CD14-positive monocyte (primary cell): ENCODE data around the gene LAX1. TPM values are rescaled to one million over a fixed set of nuclear protein-coding genes. Genes with fewer than 3 reads are reported as not detected.

Experiments
- DNase-seq, 3 donors: peaks; one replicate each; pipeline ENCODE4 v3.0.0-alpha.2; 2011 to 2022
- H2AFZ ChIP-seq: 2 replicates; pipeline ENCODE4 v1.6.0; 2012; ENCODE audit warnings: mild to moderate bottlenecking, low read depth, low read length, inconsistent platforms; ENCODE audit not compliant: insufficient read depth, poor library complexity, severe bottlenecking
- H3K27ac ChIP-seq, 2 donors: 1 replicate in 1 of 2; 2 replicates in 1 of 2; pipeline ENCODE4 v1.5.1; 2012 to 2013; ENCODE audit warnings: low read length in 2 of 2, control low read depth in 1 of 2, inconsistent platforms in 1 of 2, low read depth in 1 of 2, mild to moderate bottlenecking in 1 of 2
- H3K27me3 ChIP-seq, 2 donors: one replicate each; pipeline versions ENCODE4 v1.6.0 to v1.6.1; 2011 to 2013; ENCODE audit warnings: low read length in 2 of 2; ENCODE audit not compliant: control insufficient read depth in 2 of 2, insufficient read depth in 2 of 2
- H3K36me3 ChIP-seq, 2 donors: replicated peaks in 1 of 2; 1 replicate in 1 of 2; 2 replicates in 1 of 2; pipeline versions ENCODE4 v1.5.1 to v1.6.1; 2012 to 2013; ENCODE audit warnings: low read length in 2 of 2, control low read depth in 1 of 2, inconsistent platforms in 1 of 2, mild to moderate bottlenecking in 1 of 2; ENCODE audit not compliant: insufficient read depth in 2 of 2, control insufficient read depth in 1 of 2
- H3K4me1 ChIP-seq, 2 donors: 1 replicate in 1 of 2; 2 replicates in 1 of 2; pipeline versions ENCODE4 v1.5.1 to v1.6.1; 2012 to 2013; ENCODE audit warnings: low read length in 2 of 2, control low read depth in 1 of 2, inconsistent platforms in 1 of 2, mild to moderate bottlenecking in 1 of 2, moderate library complexity in 1 of 2; ENCODE audit not compliant: insufficient read depth in 2 of 2, control insufficient read depth in 1 of 2
- H3K4me2 ChIP-seq: replicated peaks from 2 replicates; pipeline ENCODE3; 2012; ENCODE audit warnings: low read length, moderate library complexity, mild to moderate bottlenecking; ENCODE audit not compliant: poor library complexity, severe bottlenecking; ENCODE audit errors: extremely low read depth
- H3K4me3 ChIP-seq, 3 experiments: fragments of 200-600 bp in 1 of 3; sonication (generic) in 1 of 3; replicated peaks in 1 of 3; 1 replicate in 2 of 3; 2 replicates in 1 of 3; pipeline ENCODE4 v1.5.1; 2011 to 2013; ENCODE audit warnings: low read length in 3 of 3, mild to moderate bottlenecking in 3 of 3, control low read depth in 2 of 3, low read depth in 2 of 3, inconsistent platforms in 1 of 3, moderate library complexity in 1 of 3
- H3K79me2 ChIP-seq: 2 replicates; pipeline ENCODE4 v1.6.0; 2012; ENCODE audit warnings: mild to moderate bottlenecking, control low read depth, inconsistent platforms, low read length, moderate library complexity; ENCODE audit not compliant: insufficient read depth
- H3K9ac ChIP-seq: 2 replicates; pipeline ENCODE4 v1.6.0; 2017; ENCODE audit warnings: low read length, mild to moderate bottlenecking; ENCODE audit not compliant: insufficient read depth, poor library complexity, severe bottlenecking
- H3K9me3 ChIP-seq, 2 donors: replicated peaks in 1 of 2; 1 replicate in 1 of 2; 2 replicates in 1 of 2; pipeline versions ENCODE4 v1.5.1 to v1.6.1; 2012 to 2013; ENCODE audit warnings: low read length in 2 of 2, control low read depth in 1 of 2; ENCODE audit not compliant: control insufficient read depth in 1 of 2, insufficient read depth in 1 of 2
- H4K20me1 ChIP-seq: 2 replicates; pipeline ENCODE4 v1.6.0; 2012; ENCODE audit warnings: mild to moderate bottlenecking, low read length, control low read depth, moderate library complexity; ENCODE audit not compliant: insufficient read depth
- H3K27ac Mint-ChIP-seq, 7 donors: one replicate each; pipeline ENCODE4 v1.8.0; 2020; ENCODE audit warnings: mild to moderate bottlenecking in 7 of 7, mixed read lengths in 7 of 7, moderate library complexity in 6 of 7, inconsistent platforms in 2 of 7
- H3K27me3 Mint-ChIP-seq, 3 donors: one replicate each; pipeline ENCODE4 v1.8.0; 2021 to 2022; ENCODE audit warnings: low read depth in 3 of 3, mild to moderate bottlenecking in 3 of 3, mixed read lengths in 3 of 3, moderate library complexity in 3 of 3, inconsistent platforms in 1 of 3
- H3K36me3 Mint-ChIP-seq, 2 donors: one replicate each; pipeline ENCODE4 v1.8.0; 2020; ENCODE audit warnings: mixed read lengths in 2 of 2, inconsistent platforms in 1 of 2, mild to moderate bottlenecking in 1 of 2
- H3K4me1 Mint-ChIP-seq: one replicate; pipeline ENCODE4 v1.8.0; 2020; ENCODE audit warnings: mild to moderate bottlenecking, mixed read lengths
- H3K4me3 Mint-ChIP-seq, 2 donors: one replicate each; pipeline ENCODE4 v1.8.0; 2020; ENCODE audit warnings: mild to moderate bottlenecking in 2 of 2, mixed read lengths in 2 of 2, moderate library complexity in 1 of 2
- H3K9me3 Mint-ChIP-seq, 7 donors: one replicate each; pipeline ENCODE4 v1.8.0; 2020 to 2022; ENCODE audit warnings: mixed read lengths in 7 of 7, mild to moderate bottlenecking in 6 of 7, moderate library complexity in 6 of 7, inconsistent platforms in 2 of 7
- WGBS: methylation state at CpG from one replicate; pipeline ENCODE4 v1.1.5; 2013; ENCODE audit warnings: missing lambda C conversion rate; ENCODE audit not compliant: insufficient coverage; 5-methylcytosine and 5-hydroxymethylcytosine counted together
- intact Hi-C, 2 donors: fragments of 100-400 bp; cut with micrococcal nuclease; formaldehyde crosslinking; loops; one replicate each; pipeline versions ENCODE4 v1.15.0 to v1.15.1; 2023
- polyA plus RNA-seq, 3 donors: library from polyadenylated mRNA; depleted of rRNA in 1 of 3; unstranded in 2 of 3; stranded (reverse) in 1 of 3; fragments of 300-500 nt in 2 of 3; fragments of >200 nt in 1 of 3; fragmentation: Illumina TruSeq in 2 of 3; gene quantifications; 1 replicate in 2 of 3; 2 replicates in 1 of 3; pipeline ENCODE4 v1.2.3, GENCODE V29; 2012 to 2021
- TF ChIP-seq, protein P1 (sequence below): fragments of 200-600 bp; IDR thresholded peaks from one replicate; pipeline ENCODE4 v1.8.0; 2022; ENCODE audit warnings: antibody characterized with exemption, mild to moderate bottlenecking

The LAX1 gene
- polyA plus RNA-seq, 3 donors, result 0.07 TPM; not detected in 2

DNA sequence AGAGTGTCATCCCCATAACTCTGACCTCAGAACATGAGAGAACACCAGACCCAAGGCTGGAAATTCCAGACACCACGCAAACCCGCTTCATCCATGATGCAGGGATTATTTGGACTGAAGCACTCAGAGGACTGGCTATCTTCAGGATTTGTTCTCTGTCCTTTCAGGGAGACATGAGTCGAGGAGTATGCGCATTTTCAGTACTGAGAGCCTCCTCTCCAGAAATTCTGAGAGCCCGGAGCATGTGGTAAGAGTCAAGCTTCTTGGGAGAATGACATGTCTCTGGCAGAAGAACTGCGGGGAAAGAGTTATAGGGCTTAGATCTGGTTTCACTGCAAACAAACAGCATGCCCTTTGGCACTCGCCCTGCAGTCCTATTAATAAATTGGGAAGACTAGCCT lies 6.9 kb downstream of the LAX1 start:
- peaks cover 0 to 4% (median 0%) of the 10 kb centered on the region in 3 donors for H3K27me3 Mint-ChIP-seq
- peaks cover 27% of the 10 kb centered on the region for H3K4me1 Mint-ChIP-seq
- H3K4me3 Mint-ChIP-seq, result no peak overlapping the region
- Histone ChIP-seq H3K27me3 (no peaks in the 10 kb centered on the region), H3K4me2 (no peak overlapping the region), H3K27ac (no peak overlapping the region), H3K4me1 (peaks cover 12 to 15% of the 10 kb centered on the region in 2 donors), H3K4me3 (no peak overlapping the region), H4K20me1 (no peaks in the 10 kb centered on the region), H3K36me3 (no peaks in the 10 kb centered on the region), H3K9me3 (no peaks in the 10 kb centered on the region), H2AFZ (no peak overlapping the region), H3K9ac (no peak overlapping the region), H3K79me2 (no peaks in the 10 kb centered on the region)
- H3K9me3 Mint-ChIP-seq, result peaks cover 0 to 3% (median 0%) of the 10 kb centered on the region in 7 donors
- H3K27ac Mint-ChIP-seq, result peak overlapping the region in 2 of 7 donors; percentile 48 to 82
- peak in 1 of 3 donors; percentile 41 for DNase-seq
- intact Hi-C loops, result loop anchor here in 1 of 2 donors (10.0 kb wide), 1 partner anchor 267 kb away; no protein-coding TSS in a partner anchor
- H3K36me3 Mint-ChIP-seq, result peaks cover 2 to 3% of the 10 kb centered on the region in 2 donors
- TF ChIP-seq, protein P1, sequence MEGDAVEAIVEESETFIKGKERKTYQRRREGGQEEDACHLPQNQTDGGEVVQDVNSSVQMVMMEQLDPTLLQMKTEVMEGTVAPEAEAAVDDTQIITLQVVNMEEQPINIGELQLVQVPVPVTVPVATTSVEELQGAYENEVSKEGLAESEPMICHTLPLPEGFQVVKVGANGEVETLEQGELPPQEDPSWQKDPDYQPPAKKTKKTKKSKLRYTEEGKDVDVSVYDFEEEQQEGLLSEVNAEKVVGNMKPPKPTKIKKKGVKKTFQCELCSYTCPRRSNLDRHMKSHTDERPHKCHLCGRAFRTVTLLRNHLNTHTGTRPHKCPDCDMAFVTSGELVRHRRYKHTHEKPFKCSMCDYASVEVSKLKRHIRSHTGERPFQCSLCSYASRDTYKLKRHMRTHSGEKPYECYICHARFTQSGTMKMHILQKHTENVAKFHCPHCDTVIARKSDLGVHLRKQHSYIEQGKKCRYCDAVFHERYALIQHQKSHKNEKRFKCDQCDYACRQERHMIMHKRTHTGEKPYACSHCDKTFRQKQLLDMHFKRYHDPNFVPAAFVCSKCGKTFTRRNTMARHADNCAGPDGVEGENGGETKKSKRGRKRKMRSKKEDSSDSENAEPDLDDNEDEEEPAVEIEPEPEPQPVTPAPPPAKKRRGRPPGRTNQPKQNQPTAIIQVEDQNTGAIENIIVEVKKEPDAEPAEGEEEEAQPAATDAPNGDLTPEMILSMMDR, result no peak
- WGBS, result 100% methylated on average over 6 of the region's 7 CpGs

DNA sequence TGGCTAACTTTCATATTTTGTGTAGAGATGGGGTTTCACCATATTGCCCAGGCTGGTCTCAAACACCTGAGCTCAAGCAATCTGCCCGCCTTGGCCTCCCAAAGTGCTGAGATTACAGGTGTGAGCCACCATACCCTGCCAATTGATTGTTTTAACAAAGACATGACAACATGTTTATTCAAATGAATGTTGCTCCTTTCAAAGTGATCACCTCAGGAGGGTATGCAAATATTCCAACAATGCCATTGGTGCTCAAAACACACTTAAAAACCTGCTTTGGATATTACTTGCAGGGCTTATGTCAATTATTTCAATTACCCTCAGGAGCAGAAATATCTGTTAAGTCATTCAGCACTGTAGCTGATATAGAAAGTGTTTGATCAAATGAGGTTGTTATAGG lies 7.9 kb downstream of the LAX1 start:
- intact Hi-C loops, result loop anchor here in 1 of 2 donors (10.0 kb wide), 1 partner anchor 268 kb away; no protein-coding TSS in a partner anchor
- no peak overlapping the region for H3K4me2 ChIP-seq
- no CpG with 5 or more reads among the region's 1 CpG for WGBS
- no peak overlapping the region for H3K27ac ChIP-seq
- peaks cover 27% of the 10 kb centered on the region for H3K4me1 Mint-ChIP-seq
- H3K36me3 Mint-ChIP-seq, result peaks cover 2 to 3% of the 10 kb centered on the region in 2 donors
- H3K27ac Mint-ChIP-seq, result peak overlapping the region in 1 of 7 donors; percentile 33
- peaks cover 12 to 15% of the 10 kb centered on the region in 2 donors for H3K4me1 ChIP-seq
- H3K9ac ChIP-seq, result no peak overlapping the region
- no peak overlapping the region for H2AFZ ChIP-seq
- H3K4me3 Mint-ChIP-seq, result no peak overlapping the region
- no peaks in the 10 kb centered on the region for H3K36me3 ChIP-seq
- peaks cover 0 to 4% (median 0%) of the 10 kb centered on the region in 3 donors for H3K27me3 Mint-ChIP-seq
- H4K20me1 ChIP-seq, result no peaks in the 10 kb centered on the region
- H3K4me3 ChIP-seq, result no peak overlapping the region
- H3K79me2 ChIP-seq, result no peaks in the 10 kb centered on the region
- H3K9me3 Mint-ChIP-seq, result peaks cover 0 to 3% (median 0%) of the 10 kb centered on the region in 7 donors
- no peaks in the 10 kb centered on the region for H3K27me3 ChIP-seq
- no peaks in the 10 kb centered on the region for H3K9me3 ChIP-seq
- DNase-seq, result no peak
- TF ChIP-seq, protein P1, result no peak
